Smooth muscle cell of the brain vasculature (primary cell): ENCODE data around the gene STPG1.

Experiments used
- DNase-seq: peaks from one replicate; pipeline ENCODE4 v3.0.0-alpha.2; 2012; ENCODE audit warnings: low read depth, low spot score

Gene STPG1

DNA sequence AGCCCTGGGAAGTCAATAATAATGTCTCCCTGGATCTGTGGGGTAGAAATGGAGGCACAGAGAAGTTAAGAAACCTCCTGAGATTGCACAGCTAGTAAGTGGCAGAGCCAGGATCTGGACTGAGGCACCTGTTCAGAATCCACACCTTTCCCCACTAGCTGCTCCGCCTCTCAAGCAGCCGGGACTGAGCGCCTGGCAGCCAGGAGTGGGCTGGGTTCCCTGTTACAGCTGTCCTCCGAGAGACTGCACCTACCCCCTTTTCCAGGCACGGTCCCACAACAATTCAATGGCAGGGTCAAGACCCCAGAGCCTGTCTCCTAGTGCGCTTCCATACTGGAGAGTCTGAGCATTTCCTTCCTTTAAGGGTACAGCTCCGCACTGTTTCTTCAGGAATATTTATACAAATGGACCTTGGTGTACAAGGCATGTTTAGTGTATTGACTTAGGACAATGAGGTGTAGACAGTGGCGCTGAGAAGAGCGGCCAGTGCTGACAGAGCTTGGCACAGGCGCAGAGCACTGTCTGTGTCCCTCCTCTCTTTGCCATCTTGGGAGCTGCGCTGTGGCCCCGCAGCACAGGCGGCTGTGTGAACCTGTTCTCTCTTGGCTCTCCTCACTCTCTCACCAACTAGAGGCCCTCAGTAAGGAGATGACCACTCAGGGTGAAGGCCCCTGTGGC is 70.0 kb downstream of the STPG1 start:
- no peak for DNase-seq

- no peak for DNase-seq
Observed at GRCh38 chr1:24341260-24341659, 72.3 kb downstream of the STPG1 start.

DNA sequence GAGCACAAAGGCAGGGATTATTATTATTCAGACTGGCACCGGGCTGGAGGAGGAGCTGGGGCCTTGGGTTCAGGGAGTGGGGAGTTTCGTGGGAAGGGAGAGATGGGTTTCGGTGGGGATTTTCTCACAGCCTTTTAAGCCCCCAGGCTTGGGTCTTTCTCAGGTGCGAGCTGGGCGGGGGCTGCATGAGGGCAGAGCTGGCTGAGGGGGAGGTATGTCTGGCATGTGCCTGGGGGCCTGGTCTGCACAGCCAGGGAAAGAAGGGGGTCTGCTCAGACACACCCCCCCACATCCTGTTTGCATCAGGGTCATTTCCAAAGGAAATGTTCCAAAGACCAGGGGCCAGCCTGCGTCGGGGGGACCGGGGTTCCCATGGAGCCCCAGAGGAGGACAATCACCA is 72.8 kb downstream of the STPG1 start:
- DNase-seq = no peak

DNA sequence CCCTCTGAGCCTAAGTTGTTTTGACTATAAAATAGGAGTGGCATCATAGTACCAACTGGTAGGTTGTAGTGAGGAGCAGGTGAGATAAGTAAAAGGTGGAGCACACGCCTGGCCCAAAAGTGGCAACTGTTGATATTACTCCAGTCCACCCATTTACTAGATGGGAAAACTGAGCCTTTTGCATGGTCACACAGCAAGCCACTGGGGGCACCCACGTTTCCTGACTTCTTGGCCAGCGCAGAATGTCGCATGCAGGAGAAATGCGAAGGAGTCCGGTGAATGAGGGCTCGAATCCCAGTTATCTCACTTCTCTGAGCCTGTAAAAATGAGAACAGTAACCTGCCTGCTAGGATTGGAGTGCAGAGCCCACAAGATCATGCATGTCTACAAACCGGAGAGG is 73.6 kb downstream of the STPG1 start:
- DNase-seq = no peak

DNA sequence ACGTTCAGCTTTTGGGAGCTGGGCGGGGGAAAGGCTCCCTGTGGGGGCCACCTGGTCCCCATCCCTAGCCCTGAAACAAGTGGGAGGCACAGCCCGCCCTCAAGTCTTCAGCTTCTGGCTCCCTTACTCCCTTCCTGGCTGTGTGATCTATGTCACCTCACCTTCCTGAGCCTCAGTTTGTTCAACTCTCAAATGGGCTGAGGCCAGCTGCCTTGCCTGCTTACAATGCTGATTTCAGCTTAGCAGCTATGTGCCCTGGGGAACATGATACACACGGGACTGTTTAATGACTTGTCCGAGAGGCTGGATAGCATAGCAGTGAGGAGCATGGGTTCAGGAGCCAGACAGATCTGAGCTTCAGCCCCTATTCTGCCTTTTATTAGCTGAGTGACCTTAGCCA is 75.1 kb downstream of the STPG1 start:
- DNase-seq = no peak

DNA sequence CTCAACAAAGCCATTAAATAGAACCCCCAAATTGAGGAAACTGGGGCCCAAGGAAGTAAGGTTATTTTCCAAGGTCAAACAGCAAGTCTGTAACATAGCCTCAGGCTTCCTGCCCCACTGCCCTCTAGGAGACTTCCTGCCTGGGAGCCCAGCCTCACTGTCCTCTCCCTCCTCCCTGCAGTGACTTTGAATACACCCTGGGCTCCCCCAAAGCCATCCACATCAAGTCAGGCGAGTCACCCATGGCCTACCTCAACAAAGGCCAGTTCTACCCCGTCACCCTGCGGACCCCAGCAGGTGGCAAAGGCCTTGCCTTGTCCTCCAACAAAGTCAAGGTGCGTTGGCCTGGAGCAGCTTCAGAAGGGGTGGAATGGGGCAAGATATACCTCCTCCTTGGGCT is 76.1 kb downstream of the STPG1 start:
- DNase-seq = no peak

DNA sequence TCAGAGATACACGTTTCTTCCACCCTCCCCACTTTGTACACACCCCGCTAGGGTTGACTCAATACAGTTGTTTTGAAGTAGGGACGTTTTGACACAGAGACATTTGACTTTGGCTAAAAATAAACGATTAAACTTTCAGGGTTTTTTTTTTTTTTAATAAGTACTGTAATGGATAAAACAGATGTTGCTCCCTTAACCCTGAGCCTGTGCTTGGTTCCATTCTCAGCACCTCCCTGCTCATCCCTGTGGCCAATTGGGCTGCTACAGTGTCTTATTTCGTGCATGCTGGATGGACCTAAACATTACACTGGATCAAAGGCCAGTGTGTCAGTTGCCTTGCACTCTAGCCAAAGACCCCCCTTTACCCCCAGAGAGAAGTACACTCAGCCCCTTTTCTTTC is 77.5 kb downstream of the STPG1 start:
- no peak for DNase-seq

DNA sequence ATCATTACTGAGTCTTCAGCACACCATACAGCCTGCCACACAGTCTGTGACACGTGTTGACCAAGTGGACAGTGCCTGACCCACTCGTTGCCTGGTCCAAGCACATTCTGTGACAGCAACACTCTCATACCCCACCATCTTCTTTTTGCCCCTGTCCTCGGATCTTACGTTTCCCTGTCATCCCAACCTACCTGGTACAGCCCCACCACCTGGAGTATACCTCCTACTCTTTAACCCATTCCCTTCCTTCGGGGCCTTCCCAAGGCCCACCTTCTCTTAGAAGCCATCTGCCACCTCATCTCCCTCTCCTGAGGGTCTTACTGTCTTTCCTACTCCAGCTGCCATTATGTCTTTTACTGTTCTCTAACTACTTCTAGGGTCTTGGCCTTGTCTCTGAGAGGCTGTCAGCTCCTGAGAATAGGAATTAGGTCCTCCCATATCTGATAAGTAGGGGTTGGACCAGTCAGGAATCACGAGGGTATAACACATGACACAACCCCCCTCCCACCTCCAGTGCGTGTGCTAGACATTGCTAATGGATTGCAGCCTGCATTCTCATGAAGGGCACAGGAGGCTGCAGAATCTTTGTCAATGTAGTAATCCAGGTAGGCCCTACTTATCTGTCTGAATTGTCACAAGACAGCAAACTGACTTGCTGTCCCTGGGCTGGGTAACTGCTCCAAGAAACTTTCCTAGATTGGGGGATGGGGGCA is 81.5 kb downstream of the STPG1 start:
- no peak for DNase-seq

GRCh38 chr1:24329797-24330543 is 83.6 kb downstream of the STPG1 start:
- DNase-seq = peak; percentile 23

DNA sequence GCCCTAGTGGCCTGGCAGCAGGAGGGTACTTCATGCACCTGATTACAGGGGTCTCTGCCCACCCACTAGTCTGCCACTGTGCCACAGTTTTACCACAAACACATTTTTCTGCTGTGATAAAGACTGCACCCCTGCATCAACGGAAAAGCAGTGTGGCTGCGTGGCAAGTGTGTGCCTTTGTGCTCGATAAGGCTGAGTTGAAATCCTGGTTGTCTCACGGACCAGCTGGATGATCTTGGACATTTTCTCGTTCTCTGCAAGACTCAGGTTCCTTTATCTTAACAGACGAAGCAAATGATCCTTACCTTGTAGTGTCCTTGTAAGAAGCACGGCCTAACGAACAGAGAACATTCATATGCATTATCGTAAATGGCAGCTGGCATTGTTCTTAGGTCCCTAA is 84.3 kb downstream of the STPG1 start:
- DNase-seq = no peak

GRCh38 chr1:24327891-24328290 is 85.7 kb downstream of the STPG1 start:
- DNase-seq = no peak

DNA sequence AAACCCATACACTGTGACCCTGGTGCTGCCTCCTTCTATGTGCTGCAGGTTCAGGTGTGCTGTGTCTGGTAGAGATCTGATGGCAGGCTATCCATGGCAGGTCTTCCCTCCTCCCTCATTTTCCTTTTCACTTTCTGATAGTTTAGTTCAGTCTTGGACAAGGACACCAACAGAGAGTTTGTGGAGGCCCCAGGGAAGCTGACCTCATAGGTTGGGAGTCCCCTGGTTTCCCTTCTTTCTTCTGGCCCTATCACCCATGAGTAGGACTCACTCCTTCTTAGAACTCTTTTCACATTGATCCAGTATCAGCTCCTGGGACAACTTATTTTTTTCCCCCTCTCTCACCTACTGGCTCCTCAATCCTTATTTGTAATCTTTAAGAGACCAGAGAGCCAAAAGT is 86.1 kb downstream of the STPG1 start:
- no peak for DNase-seq

DNA sequence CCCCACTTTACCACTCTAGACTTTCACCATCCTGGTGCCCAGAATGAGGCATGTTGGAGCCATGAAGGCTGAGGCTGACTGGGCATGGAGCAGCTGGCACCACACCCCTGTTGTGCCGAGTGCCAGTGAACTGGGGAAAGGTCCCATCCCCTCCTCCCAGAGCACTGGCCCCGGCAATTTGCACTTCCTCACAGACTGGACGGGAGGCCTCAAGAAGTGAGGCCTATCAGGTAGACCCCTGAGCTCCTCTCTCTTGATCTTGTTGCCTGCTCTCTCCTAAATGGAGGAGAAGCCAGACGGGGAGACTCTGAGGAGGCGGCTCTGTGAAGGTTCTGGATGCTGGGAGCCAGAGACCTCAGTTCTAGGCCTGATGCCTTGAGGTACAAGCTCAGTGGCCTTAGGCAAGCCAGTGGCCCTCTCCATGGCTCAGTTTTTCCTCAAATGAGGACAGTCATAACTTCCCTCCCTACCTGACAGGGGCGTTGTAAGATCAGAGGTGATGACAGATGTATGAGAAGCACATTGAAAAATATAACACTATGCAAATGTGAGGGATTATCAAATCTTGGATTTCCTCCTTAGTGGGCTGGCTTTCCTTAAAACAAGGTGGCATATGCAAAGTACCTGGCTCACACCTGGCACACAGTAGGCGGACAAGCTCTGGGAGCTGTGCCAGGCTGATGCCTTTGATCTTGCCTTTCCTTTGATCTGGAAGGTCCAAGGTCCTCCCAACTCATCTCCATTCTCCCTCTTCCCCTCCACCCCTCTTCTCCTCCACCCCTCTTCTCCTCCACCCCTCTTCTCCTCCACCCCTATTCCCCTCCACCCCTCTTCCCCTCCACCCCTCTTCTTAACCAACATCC is 87.8 kb downstream of the STPG1 start:
- no peak for DNase-seq

- no peak for DNase-seq
Observed at GRCh38 chr1:24324903-24325302, 88.7 kb downstream of the STPG1 start.

GRCh38 chr1:24323281-24323680 is 90.3 kb downstream of the STPG1 start:
- DNase-seq = no peak

- DNase-seq = no peak
Observed at GRCh38 chr1:24322470-24323177, 91.0 kb downstream of the STPG1 start.

- no peak for DNase-seq
Observed at GRCh38 chr1:24321697-24322469, 91.7 kb downstream of the STPG1 start.

DNA sequence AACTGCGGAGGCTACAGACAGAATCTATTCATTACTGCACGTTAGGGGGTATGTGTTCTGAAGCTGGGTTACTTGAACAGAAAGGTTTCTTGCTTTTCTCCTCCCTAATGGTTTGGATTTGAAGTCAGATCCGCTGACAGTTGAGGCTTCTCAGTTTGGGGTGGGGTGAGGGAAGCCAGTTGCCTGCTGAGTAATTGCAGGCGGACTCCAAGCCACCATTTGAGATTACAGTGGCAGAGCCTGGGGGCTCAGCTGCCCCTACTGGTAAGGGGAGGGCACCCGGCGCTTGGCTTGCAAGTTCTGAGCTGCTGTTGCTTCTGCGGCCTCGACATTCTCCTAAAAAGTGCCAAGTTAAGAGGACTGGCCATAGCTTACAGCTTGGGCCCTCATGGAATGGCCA is 92.5 kb downstream of the STPG1 start:
- DNase-seq = no peak

DNA sequence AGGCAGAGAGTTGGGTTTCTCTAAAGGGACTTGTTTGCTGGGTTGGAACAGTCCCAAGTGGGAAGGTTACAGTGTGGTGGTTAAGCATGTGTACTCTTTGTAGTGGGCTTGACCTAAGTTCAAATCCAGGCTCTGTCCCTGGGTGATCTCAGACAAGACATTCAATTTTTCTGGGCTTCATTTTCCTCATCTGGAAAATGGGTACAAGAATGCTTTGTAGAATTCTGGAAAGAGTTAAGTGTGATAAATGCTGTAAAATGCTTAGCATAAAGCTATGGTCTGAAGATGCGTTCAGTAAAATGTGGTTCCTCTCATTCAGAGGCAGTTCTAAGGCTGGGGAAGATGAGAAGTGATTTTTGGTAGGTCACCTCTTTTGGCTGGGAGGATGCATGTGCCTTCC is 93.6 kb downstream of the STPG1 start:
- no peak for DNase-seq

- DNase-seq = no peak
Observed at GRCh38 chr1:24319312-24319863, 94.2 kb downstream of the STPG1 start, which contains the start of gene GRHL3. Gene GRHL3, plus strand, starts transcription at chr1:24319357. Its CDS starts 195 bp downstream, at chr1:24319552.
